NB4 (cell line): ENCODE results near the gene QSOX1.

Source experiments
- DNase-seq: peaks from one replicate; pipeline ENCODE4 v3.0.0; 2010; ENCODE audit warnings: low read depth
- H3K4me3 ChIP-seq: one replicate; pipeline ENCODE4 v1.5.1; 2011; ENCODE audit warnings: mild to moderate bottlenecking, low read depth, low read length, moderate library complexity
- CTCF ChIP-seq: IDR thresholded peaks from one replicate; pipeline ENCODE4 v1.5.1; 2012; ENCODE audit warnings: low read depth, low read length
- MAX ChIP-seq: IDR thresholded peaks from 2 replicates; pipeline ENCODE4 v1.6.1; 2011; ENCODE audit warnings: low read depth, low read length
- MYC ChIP-seq: IDR thresholded peaks from 2 replicates; pipeline ENCODE4 v1.6.1; 2011; ENCODE audit warnings: low read depth, low read length
- POLR2A ChIP-seq: IDR thresholded peaks from 2 replicates; pipeline ENCODE4 v1.6.1; 2011; ENCODE audit warnings: mild to moderate bottlenecking; ENCODE audit not compliant: insufficient read length; ENCODE audit errors: extremely low read depth

Gene QSOX1

GRCh38 chr1:180154325-180155181 is at the start of gene QSOX1:
Gene QSOX1 (plus strand): TSS chr1:180154869. CDS start chr1:180154908, 39 bp downstream.
- peak; percentile 90 for DNase-seq
- TF ChIP-seq MYC, result peak; percentile 60
- peak; percentile 76 for TF ChIP-seq POLR2A
- TF ChIP-seq CTCF, result no peak
- TF ChIP-seq MAX, result peak; percentile 68

GRCh38 chr1:180112091-180112490 is 42.6 kb upstream of the QSOX1 start:
- TF ChIP-seq MYC (no peak), CTCF (no peak), MAX (no peak)

More at GRCh38 chr1:180154325-180155181, at the start of gene QSOX1:
- H3K4me3 ChIP-seq, result peak within 1 kb of the TSS; percentile 93

GRCh38 chr1:180112984-180113647 is 41.6 kb upstream of the QSOX1 start:
- TF ChIP-seq POLR2A (no peak), CTCF (no peak), MAX (no peak), MYC (no peak)
- DNase-seq, result no peak
- H3K4me3 ChIP-seq, result no peak overlapping the region

More at GRCh38 chr1:180112091-180112490, 42.6 kb upstream of the QSOX1 start:
- DNase-seq, result no peak
- H3K4me3 ChIP-seq, result no peak overlapping the region

GRCh38 chr1:180114396-180114945 is 40.2 kb upstream of the QSOX1 start:
- DNase-seq, result no peak
- H3K4me3 ChIP-seq, result no peak overlapping the region
- no peak for TF ChIP-seq POLR2A
- no peak for TF ChIP-seq MAX
- no peak for TF ChIP-seq CTCF

GRCh38 chr1:180116964-180117763 is 37.5 kb upstream of the QSOX1 start:
- DNase-seq, result peak; percentile 64
- TF ChIP-seq MAX (peak; percentile 29; the same call in 1 of the 2 replicates), CTCF (no peak)
- H3K4me3 ChIP-seq, result no peak overlapping the region
